T-helper 2 cell treated with Interferon-gamma antibody and Interleukin-4, amounts not matched to agents 100 ng/mL and 5 ng/mL, for 36 hours (primary cell): ENCODE measurements around the gene DPM3. TPM values are rescaled to one million over a fixed set of nuclear protein-coding genes. Genes with fewer than 3 reads are reported as not detected.
"Not testable (repeated sequence)": the region's sequence is repeated elsewhere in the genome, so short reads cannot be mapped to it uniquely, and the experiment has no call there.

Source experiments
- intact Hi-C: fragments of 100-400 bp; cut with micrococcal nuclease; formaldehyde crosslinking; loops from one replicate; pipeline ENCODE4 v1.15.1; 2023
- total RNA-seq: library from RNA; stranded (reverse); gene quantifications from 2 replicates; pipeline ENCODE4 v1.2.3, GENCODE V29; 2022

DPM3 gene
- total RNA-seq, 1 donor from 2014 or later, result 40.4 TPM

DNA sequence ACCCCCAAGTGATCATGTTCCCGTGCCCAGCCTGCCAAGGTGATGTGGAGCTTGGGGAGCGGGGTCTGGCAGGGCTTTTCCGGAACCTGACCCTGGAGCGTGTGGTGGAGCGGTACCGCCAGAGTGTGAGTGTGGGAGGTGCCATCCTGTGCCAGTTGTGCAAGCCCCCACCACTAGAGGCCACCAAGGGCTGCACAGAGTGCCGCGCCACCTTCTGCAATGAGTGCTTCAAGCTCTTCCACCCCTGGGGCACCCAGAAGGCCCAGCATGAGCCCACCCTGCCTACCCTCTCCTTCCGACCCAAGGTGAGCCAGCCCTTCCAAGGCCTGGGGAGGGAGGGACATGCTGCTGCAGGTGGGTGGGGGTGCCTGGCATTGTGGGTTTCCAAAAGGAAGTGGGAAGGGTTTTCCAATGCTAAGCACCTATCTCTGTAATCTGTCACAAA lies 35.6 kb upstream of the DPM3 start:
- intact Hi-C loops, result loop anchor here (1.0 to 10.0 kb wide), 5 partner anchors 18 to 201 kb away; partner anchors contain the start of genes CKS1B, SHC1 and THBS3

DNA sequence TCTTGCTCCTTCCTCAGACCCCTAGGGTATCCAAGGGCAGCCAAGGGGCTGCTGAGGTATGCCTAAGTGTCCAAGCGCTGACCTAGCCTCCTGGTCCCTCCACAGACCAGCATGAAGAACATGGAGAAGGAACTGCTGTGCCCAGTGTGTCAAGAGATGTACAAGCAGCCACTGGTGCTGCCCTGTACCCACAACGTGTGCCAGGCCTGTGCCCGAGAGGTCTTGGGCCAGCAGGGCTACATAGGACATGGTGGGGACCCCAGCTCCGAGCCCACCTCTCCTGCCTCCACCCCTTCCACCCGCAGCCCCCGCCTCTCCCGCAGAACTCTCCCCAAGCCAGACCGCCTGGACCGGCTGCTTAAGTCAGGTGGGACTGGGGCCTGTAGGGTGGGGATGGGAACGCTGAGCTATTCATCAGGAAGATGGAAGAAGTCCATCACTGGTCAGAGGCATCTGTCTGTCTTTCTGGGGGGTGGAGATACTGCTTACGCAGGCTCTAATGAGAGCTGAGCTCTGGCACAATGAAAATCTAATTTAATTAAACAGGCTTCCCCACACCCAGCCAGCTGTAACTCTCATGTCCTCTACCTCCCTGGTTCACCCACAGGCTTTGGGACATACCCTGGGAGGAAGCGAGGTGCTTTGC lies 35.1 kb upstream of the DPM3 start:
- intact Hi-C loops, result loop anchor here (10.0 kb wide), 1 partner anchor 201 kb away; the partner anchor contains the start of genes CKS1B and SHC1

DNA sequence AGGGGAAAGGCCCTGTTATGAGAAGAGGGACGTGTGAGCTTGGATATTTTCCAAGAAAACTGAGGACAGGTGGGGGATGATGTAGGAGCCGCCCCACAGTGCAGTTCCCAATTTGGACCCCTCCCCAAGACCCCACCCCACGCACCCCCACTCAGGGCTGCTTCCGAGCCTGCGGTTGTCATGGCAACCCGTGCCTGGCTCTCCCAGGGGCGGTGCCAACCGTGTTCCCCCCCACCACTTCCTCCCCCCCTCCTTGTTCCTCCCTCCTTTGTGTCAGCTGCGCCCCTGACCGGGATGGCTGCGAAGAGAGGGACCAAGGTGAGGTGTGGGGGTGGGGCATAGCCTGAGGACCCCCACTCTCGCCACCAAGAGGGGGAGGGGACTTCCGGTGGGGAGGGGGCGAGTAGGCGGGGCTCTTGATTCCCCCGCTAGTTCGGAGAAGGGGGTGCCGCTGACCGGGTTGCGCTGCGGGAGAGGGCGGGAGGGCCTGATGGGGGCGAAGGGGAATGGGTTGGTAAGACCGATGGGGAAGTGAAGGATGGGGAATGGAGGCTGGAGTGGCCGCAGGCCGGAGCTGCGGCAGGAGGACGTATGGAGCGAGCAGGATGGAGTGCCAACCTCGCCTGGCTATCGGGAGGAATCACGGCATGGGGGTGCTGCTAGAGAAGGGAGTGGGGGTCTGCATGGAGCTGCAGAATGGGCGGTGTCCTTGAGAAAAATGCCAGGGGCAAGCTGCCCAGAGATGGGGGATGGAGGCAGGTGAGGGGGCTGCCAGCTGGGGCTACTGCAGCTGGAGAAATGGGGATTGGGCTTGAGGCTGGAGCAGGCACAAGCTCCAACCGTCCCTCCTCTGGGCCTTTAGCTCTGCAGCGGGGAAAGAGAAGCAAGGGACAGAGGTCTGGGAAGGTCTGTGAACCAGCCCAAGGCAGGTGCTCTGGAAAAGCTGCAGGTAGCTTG lies 34.3 kb upstream of the DPM3 start:
- intact Hi-C loops, result loop anchor here (10.0 kb wide), 1 partner anchor 200 kb away; the partner anchor contains the start of genes CKS1B and SHC1

GRCh38 chr1:155173478-155174323 lies 33.4 kb upstream of the DPM3 start, which contains the start of gene TRIM46:
Gene TRIM46 (plus strand): TSS chr1:155173849. CDS start chr1:155173967, 118 bp downstream.
- intact Hi-C loops, result loop anchor here (2.0 to 10.0 kb wide), 2 partner anchors 39 to 199 kb away; partner anchors contain the start of genes CKS1B, SHC1 and SLC50A1

DNA sequence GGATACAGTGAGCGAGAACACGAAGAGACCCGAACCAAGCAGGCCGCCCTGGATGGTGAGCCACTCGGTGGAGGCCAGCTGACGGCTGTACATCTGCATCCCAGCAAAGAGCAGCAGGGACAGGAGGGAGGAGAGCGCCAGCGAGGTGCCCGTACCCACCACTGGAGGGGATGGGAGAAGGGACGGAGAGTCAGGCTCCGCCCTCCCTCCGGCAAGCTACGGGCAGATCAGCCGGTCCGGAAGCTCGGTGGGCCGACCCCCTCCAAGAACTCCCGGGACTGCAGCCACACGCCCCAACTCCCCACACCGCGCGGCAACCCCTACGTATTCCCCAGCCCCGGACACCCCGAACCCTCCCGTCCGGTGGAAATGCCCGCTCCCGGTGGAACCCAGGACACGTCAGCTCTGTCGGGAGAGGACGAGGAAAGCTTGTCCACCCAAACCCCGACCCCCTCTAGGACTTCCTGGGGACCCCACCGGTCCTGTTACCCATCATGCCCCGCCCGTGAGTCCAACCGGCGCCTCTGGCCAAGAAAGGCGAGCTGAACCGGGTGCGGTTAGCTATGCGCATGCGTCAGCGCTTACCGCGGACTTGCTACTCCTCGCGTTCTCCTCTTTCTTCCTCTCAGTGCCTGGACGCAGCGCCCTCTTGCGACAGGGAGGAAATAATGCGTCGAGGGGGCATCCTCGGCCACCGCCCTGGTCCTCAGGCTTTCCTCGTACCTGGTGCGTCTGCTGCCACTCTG lies 32.6 kb upstream of the DPM3 start, which contains the start of gene KRTCAP2:
TSS of gene KRTCAP2 (minus strand) at position 573 of the 746 bp plus-strand sequence. CDS start at position 493, 80 bp downstream.
- intact Hi-C loops, result loop anchor here (2.0 to 10.0 kb wide), 2 partner anchors 38 to 198 kb away; partner anchors contain the start of genes CKS1B, SHC1 and SLC50A1

GRCh38 chr1:155171836-155172731 lies 31.8 kb upstream of the DPM3 start:
- intact Hi-C loops, result loop anchor here (2.0 to 10.0 kb wide), 2 partner anchors 37 to 197 kb away; partner anchors contain the start of genes CKS1B, SHC1 and SLC50A1

- intact Hi-C loops, result loop anchor here (10.0 kb wide), 1 partner anchor 196 kb away; the partner anchor contains the start of genes CKS1B and SHC1
Measured at GRCh38 chr1:155170806-155171205, 30.5 kb upstream of the DPM3 start.

DNA sequence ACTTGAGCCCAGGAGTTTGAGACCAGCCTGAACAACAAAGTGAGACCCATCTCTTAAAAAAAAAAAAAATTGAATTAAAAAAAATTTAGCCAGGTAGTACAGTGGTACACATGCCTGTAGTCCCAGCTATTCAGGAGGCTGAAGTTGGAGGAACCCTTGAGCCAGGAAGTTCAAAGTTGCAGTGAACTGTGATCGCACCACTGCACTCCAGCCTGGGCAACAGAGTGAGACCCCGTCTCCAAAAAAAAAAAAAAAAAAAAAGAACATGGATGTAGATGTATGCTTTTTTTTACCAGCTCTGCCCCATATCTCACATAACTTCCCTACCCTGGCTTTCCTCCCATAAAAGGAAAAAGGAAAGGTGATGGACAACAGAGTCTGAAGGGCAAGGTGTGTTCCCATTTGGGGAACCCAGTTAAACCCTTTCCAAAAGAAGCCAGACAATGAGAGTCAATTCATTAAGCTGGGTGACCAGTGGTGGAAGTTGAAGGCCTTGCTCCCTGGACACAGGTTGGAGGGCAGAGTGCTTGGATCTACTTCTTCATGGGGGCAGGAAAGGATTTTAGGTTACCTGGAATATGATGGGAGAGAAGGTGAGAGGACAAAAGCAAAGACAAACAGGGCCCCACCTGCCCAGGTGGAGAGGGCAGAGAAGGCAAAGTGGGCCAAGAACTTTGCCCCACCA lies 29.9 kb upstream of the DPM3 start:
- intact Hi-C loops, result loop anchor here (10.0 kb wide), 1 partner anchor 195 kb away; the partner anchor contains the start of genes CKS1B and SHC1

GRCh38 chr1:155169541-155169940 lies 29.2 kb upstream of the DPM3 start:
- intact Hi-C loops, result no loop called here

DNA sequence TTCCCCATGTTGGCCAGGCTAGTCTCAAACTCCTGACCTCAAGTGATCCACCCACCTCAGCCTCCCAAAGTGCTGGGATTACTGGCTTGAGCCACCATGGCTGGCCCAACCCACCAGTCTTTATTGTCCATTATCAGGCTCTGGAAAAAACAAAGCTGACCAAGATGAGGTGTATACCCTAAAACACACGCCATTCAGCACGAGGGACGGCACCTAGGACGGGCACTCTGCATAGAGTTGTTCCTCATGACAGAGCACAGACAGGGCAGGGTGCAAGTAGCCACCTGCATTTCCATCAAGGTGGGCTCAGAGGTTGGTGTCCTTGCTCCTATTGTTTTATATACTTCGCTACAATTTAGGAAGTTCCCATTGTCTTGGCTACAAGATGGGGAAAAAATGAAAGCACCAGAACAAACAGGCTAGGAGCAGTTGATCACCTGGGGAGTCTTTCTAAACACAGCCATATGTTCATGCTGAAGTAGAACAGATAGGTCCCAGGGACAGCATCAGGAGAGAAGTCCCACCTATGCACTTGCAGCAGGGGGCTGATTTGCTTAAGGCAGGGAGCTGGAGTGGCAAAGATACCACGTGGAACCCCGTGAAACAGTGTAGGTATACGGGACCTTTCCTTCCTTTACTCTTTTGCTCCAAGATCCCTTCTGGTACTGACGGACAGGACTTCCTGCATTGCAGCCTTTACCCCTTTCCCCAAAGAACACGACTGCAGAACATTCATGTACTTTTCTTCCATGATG lies 28.3 kb upstream of the DPM3 start:
- intact Hi-C loops, result loop anchor here (1.0 kb wide), 1 partner anchor 74 kb away; no protein-coding TSS in a partner anchor

- intact Hi-C loops, result loop anchor here (1.0 kb wide), 1 partner anchor 74 kb away; no protein-coding TSS in a partner anchor
Measured at GRCh38 chr1:155168105-155168445, 27.7 kb upstream of the DPM3 start.

GRCh38 chr1:155167166-155168104 lies 27.1 kb upstream of the DPM3 start:
- intact Hi-C loops, result loop anchor here (1.0 kb wide), 2 partner anchors 73 to 76 kb away; no protein-coding TSS in a partner anchor

DNA sequence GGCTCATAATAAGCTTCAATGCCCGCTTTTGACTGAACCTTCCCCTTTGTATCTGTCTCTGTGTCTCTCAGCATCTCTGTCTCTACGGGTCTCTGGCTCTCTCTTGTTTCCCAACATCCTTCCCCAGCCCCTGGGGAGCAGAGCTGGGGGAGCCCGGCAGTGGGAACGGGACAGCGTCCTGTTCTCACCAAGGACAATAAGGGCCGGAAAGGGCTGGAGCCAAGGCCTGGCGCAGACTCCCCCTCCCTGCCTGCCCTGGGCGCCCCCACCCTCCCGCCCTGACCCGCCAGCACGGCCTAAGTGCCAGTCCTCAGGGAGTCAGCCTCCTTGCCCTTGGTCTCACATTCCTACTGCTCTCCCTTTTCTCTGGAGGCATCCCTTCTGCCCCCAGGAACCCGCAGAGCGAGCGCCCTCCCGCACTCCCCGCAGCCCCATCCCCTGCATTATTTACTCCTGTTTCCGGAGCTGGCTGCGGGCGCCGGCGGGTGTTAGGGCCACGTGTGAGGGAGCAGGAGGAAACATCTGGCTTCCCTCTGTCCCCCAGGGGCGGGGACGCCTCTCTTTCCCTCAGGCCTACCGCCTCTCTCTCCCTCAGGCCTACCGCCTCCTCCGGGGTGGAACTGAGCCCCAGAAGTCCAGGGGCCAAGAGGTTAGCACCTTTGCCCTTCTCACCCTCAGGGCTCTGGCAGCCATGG lies 26.3 kb upstream of the DPM3 start:
- intact Hi-C loops, result loop anchor here (1.0 kb wide), 1 partner anchor 75 kb away; no protein-coding TSS in a partner anchor

GRCh38 chr1:155166051-155166470 lies 25.7 kb upstream of the DPM3 start:
- intact Hi-C loops, result no loop called here

DNA sequence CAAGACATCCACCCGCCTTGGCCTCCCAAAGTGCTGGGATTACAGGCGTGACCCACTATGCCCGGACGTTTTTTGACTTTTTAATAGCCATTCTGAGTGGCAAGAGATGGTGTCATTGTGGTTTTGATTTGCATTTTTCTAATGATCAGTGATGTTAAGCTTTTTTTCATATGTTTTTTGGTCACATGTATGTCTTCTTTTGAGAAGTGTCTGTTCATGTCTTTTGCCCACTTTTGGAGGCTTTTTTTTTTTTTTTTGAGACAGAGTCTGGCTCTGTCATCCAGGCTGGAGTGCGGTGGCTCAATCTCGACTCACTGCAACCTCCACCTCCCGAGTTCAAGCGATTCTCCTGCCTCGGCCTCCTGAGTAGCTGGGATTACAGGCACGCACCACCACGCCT lies 24.3 kb upstream of the DPM3 start:
- intact Hi-C loops, result not testable (repeated sequence)
